Fibroblast of the conjunctiva (primary cell): ENCODE measurements around the gene TSPAN18.

Experiments used
- DNase-seq: peaks from one replicate; pipeline ENCODE4 v3.0.0-alpha.2; 2010; ENCODE audit warnings: low read depth

TSPAN18 gene

DNA sequence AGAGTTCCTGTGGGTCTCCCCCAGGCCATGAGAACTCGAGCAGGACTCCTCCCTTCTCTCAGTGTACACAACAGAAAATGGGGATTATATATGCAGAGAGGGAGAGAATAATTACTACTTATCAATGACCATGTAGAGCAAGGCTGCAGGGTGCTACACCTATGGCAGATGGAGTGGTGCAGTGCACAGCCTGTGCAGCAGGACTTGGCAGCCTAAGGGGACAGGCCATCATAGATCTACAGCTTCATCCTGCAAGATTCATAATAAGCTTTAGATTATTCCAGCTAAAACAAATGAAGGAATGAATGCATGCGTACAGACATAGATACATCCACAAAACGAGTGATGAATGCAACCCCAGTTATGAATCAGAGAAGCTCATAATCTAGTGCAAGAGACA lies 232.3 kb downstream of the TSPAN18 start:
- no peak for DNase-seq

DNA sequence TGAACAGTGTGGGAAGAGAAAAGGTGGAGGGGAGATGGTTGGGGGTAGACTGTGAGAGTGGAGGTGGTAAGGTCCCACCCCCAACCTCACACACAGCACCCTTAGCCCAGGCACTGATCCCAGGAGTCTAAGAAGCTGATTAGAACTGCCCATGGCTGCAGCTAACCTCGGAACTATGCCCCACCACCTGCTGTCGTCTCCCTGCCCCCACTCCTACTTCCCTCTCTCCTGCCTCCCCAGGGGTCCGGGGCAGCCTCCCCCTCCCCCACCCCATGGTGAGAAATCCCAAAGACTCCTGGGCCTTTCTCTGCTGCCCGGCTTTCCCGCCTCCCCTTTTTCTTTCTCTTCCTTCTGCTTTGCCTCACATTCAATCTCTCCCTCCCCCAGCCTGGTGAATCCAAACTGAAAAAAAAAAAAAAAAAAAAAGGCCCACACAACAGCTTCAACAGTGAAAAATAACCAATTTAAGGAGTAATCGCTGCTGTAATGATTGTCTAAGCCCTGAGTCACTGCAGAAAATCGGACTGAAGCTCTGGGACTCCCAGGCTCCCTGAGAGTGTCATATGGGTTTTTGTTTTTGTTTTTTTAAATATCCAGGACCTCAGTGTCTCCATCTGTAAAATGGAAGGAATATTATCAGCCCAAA lies 233.6 kb downstream of the TSPAN18 start:
- DNase-seq, result no peak

DNA sequence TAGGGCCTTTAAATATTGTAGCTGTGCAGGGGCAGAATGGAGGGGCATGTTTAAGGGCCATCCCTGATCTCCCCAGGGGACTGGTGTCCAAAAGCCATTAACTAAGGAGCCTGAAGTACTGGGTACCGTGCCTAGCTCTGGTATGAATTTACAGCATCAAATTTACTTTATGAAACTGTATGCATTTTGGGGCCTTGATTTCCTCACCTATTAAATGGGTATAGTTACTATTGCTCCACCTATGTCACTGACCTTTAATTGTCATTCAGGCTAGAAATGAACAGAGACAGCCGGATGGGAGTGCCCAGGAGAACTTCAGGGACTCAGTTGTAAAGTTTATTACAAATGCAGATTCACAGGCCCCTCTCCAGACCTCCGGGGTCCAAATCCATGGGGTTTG lies 235.7 kb downstream of the TSPAN18 start:
- no peak for DNase-seq

DNA sequence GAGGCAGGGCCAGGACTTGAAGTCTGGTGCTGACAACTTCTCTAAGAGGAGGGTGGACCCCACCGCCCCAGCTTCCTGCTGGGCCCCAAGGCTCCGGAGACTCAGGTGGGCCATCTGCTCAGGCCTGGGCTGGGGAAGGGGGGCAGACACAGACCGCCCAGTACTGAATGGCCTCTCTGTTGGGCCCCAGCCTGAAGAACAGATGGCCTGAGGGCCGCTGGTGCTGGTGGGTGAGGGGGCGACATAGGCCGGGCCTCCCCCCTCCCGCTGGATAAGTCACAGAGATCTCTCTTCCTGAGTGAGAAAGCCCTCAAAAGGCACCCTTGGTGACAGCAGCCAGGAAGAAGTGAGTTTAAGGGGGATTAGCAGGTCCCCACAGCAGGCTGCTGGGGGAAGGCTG lies 236.4 kb downstream of the TSPAN18 start:
- no peak for DNase-seq

DNA sequence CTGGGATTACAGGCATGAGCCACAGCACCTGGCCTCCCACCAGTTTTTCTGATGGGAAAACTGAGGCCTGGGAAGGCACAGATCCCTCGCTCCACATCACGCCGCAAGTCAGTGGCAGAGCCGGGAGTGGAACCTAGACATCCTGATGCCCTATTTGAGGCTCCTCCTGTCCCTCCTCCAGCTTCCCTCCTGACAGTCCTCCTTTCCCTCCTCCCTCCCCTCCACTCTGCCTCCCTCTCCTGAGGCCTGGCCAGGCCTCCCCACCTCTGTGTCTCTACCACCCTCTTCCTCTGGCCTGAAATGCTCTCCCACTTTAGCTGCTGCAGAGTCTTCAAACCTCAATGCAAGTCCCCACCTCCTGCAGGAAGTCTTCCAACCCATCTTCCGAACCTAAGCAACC lies 237.2 kb downstream of the TSPAN18 start:
- no peak for DNase-seq

DNA sequence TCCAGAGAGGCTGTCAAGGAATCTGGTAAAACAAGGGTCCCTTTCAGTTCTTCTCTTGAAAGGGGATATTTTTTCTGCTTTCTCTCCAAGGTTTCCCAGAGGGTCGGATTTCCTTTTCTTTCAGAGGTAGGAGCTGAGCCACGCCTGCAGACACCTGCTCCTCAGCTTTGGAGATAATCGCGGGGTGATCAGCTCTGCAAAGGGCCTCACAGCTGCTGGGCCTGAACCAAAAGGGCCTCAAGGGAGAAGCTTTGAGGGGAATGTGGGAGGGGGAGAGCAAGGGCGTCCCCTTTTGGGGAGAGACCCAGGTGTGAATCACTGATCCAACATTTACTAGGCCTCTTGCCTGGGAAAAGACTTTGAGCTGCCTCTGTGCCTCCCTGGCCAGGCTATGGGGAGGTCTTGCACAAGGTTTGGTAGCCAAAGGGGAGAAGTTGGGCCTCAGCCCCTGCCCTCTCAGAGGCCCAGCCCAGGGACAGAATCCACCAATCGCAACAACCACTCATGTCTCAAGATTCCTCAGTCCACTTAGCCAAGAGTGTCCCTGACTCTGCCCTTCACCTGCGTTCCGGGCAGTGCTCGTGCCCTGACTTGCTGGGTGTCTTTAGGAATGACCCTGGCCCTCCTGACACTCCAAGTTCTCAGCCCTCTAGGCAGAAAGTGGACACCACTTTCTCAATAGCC lies 237.9 kb downstream of the TSPAN18 start:
- DNase-seq, result no peak

DNA sequence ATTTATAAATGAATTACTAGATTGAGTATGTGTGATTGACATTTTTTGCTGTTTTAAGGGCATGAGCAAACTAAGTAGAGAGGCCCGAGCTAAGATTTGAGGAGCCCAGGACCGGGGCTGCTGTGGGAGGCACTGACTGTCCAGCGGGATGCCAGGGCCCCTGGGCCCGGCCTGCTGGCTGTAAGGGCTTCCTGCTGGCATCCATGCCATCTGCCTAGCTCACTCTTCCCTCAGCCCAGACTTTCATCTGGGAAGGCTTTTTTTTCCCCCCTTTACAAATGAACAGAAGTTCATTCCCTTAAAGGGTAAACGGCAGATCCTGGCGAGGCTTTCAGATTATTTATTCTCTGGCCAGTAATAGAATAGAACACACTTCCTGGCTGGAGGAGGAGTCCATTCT lies 239.9 kb downstream of the TSPAN18 start:
- no peak for DNase-seq

DNA sequence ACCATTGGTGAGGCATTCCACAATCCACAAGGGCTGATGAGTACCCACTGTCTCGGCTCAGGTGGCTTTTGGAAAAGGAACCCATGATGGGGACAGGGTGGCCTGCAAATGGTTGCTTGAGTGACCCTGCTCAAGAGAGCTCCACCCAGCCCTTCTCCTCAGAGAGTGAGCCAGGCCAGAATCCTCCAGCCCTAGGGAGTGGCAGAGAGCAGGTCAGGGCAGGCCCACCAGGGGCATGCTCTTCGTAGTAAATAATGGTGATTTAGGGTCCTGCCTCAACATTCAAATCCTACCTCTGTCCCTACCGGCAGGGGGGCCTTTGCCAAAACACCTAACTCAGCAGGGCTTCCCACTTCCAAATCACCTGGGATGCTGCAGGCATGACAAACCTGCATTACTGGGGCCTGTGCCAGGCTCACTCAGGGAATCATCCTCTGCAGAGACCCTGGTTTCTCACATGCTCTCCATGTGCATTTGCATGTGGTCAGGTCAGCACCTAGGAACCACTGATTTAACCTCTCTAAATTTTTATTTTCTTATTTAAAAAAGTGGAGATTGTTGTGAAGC lies 241.3 kb downstream of the TSPAN18 start:
- no peak for DNase-seq

DNA sequence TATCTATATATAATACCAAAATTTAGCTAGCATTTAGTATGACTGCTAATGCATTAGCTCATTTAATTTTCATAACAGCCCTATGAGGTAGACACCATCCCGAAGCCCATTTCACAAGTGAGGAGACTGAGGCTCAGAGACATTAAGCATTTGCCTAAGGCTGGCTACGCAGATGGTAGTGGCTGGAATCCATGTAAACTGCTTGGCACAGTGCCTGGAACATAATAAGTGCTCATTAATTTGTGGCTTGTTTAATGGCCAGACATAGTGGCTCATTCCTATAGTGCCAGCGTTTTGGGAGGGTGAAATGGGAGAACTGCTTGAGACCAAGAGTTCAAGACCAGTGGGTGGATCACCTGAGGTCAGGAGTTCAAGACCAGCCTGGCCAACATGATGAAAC lies 241.7 kb downstream of the TSPAN18 start:
- no peak for DNase-seq

DNA sequence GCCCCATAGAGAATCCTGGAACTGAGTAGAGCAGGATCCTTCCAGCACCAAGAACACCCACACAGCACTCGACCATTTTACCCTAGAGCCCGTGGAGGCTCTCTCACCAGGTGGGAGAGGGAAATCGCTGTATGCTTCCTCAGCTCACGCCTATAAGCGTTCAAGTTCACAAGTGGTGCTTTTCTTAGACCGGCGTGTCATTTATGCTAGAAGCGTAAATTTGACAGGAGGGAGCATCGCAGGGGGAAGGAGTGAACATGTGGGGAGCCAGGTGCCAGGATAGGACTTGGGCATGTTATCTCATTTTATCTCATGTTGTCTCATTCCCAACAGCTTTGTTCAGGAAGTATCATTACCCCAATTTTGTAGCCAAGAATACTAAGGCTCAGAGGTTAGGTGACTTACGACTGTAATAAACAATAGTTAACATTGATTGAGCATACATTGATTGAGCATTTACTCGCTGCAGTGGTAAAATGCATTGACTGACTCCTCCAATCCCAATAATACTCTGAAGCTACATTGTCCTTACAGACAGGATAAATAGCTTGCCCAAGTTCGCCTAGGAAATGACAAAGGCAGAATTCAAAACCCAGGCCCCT lies 243.0 kb downstream of the TSPAN18 start:
- no peak for DNase-seq

DNA sequence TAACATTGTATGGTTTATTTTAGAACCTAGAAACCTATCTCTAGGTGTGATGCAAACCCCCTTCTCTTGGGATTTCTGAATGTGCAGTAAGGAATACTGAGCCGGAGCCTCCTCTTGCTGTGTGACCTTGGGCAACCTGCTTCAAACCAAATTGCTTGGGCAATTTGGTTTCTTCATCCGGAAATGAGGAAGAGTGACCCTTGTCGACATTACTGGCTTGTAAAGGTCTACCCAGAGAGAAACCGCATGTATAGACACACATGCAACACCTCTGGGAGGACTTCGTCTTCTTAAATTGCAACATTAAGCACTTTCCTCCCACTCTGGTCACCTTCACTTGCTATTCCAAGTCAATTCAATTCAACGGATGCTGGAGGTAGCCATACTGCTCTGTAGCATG lies 243.5 kb downstream of the TSPAN18 start:
- no peak for DNase-seq

DNA sequence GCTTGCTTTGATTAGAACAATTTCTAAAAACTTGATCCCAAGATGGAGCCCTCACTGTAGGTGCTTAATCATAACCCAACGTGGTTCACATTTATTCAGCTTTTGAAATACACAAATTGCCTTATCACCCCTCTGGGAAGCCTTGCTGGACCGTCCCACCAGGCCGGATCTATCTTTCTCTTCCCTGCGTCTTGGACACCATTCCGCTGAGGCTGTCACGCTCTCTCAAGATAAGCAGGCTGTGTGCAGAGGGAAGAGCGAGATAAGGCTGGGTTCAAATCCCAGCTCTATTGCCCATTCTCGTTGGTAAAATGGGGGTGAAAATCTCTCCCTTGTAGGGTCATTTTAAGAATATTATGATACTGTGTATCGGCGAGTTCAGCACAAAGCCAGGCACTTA lies 244.4 kb downstream of the TSPAN18 start:
- DNase-seq, result no peak

DNA sequence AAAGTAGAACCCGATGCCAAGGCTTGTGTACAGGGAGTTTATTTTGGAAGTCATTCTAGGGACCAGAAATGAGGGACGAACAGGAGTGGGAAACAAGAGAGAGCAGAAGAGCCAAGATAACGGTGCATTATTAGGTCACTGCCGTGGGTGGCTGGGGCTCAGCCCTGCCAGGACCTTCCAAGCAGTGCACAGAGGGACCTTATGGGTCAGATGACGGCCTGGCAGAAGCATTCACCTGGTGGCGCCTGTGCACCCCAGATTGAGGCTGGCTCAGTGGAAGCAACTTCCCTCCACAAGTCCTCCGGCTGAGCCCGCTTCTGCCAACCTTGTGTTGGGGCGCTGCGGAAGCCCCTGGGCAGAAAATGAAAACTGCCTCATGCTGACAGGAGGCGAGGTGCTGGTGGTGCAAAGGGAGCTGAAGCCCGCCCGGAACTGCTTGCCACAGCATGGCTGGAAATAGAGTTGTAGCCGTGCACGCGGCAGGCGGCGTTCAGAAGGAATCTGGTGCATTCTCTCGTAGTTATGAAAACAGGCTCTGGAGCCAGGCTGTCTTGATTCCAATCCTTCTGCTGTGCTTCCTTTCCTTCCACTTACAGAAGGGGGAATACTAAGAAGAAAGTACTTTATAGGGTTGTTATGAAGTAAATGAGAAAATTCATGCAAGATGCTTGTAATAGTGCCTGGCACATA lies 246.1 kb downstream of the TSPAN18 start:
- no peak for DNase-seq

DNA sequence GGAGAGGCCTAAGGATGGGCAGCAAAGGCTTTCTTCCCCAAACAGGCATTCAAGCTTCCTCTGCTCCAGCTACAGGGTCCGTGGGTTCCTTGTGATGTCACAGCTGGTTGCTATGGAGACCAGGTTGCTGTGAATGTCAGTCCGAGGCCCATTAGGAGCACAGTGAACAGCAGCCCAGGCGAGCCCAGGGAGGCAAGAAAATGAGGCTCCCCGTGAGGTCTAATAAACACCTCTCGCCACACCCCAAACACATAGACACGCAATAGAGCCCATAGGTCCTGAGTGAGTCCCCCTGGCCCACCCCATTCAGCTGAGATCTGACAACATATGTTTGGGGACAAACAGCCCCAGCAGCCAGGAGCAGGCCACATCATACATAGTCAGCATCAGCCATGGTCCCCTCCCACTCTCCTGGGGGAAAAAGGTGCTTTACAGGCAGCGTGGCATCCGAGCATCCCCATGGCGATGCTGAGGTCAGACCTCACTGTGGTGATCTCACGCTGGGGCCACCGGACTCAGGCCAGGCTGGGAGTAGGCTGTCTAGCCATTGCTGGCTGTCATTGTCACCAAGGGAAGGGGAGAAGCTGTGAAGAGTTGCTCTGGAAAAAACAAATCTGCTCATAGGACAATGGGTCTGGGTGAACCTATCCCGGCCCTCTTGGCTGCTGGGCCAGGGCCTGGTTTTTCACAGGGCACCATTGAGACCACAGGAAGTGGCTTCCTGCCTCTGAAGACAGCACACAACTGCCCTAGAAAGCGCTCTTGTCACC lies 247.1 kb downstream of the TSPAN18 start:
- DNase-seq, result no peak

DNA sequence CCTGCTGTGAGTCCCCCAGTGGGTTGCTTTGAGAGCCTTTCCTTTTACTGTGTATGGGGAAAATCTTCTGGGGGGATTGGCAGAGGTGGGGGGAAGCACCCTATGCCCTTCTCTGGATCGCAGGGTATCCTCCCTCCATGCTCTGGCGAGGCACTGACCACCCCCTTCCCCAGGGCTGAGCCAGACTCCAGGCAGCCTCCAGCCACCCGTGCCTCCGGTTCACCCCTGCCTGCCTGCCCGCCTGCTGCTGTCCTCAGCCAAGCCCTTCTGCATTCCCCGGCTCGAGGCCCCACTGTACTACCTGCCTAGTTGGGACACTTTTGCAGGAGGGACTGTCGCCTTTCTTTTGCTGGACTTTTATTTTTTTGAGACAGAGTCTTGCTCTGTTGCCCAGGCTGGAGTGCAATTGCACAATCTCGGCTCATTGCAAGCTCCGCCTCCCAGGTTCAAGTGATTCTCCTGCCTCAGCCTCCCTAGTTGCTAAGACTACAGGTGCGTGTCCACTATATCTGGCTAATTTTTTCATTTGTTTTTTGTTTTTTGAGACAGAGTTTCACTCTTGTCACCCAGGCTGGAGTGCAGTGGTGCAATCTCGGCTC lies 247.7 kb downstream of the TSPAN18 start:
- no peak for DNase-seq

DNA sequence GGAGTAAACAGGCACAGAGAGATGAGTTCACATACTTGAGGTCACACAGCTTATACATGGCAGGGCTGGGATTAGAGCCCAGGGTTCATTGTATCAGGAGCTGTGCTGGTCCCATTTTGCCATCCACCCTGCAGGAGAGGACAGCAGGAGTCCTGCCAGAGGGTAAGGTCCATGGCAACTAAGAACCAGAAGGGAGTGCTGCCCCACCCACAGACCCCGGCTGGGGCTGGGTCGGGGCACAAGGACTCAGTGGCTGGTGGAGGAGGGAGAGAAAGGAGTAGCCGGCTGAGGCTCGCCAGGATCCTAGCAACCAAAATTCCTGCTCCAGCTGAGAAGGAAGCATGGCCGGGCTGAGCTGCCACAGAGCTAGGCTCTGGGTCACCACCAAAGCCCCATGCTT lies 249.8 kb downstream of the TSPAN18 start:
- no peak for DNase-seq

DNA sequence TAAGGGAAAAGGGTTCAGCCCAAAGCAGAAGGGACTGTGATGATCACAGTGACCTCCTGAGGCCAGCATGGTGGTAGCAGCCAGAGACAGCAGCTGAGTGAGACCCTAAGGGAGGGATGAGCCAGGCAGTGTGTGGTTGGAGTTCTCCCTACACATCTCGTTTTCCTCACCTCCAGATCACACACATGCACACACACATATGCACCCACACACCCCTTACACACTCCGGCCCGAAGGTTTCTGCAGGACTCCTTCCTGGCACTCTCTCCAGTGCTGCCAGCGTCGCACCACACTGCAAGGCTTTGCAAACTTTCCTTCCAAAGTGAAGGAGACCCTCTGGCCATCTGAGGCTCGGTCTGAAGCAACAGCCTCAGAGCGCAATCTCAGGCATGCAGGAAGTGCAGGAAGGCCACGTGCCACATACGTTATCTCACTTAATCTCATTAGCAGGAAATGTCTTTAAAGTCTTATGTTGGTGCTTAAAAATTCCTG lies 250.8 kb downstream of the TSPAN18 start:
- no peak for DNase-seq

DNA sequence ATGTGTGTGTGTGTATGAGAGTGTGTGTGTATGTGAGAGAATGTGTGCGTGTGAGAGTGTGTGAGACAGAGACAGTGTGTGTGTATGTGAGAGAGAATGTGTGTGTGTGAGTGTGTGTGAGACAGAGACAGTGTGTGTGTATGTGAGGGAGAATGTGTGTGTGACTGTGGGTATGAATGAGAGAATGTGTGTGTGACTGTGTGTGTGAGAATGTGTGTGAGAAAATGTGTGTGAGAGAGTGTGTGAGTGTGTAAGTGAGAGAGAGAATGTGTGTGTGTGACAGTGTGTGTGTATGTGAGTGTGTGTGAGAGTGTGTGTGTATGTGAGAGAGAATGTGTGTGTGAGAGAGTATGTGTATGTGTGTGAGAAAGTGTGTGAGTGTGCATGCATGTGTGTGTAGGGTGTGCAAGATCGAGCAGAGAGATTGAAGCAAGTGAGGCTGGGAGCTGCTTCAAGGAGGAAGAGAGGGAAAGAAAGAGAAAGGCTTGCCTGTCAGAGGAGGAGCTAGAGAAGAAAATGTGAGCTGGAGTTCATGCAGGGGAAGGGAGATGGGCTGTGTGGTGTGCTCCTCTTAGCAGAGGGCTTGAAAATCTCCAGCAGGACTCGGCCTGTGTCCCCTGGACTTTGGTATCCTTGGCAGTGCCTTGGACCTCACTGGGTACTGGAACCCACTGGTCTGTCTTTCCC lies 251.7 kb downstream of the TSPAN18 start:
- DNase-seq, result no peak

DNA sequence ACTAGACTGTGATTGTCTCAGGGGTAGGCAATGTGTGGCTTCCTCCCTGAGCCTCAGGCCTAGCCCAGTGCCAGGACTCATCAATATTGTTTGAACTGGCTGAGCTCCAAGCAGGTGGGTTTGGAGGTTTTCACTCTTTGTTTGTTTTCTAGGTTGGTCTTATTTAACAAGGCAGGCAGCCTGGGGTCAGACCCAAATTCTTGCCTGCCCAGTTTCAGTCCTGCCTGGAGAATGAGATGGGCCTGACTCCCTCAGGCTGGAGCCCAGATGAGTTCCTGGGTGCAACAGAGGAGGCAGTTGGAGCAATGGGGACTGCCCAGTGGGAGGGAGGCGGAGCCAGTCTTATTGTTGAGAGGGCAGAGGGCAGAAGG lies 252.2 kb downstream of the TSPAN18 start:
- DNase-seq, result no peak

DNA sequence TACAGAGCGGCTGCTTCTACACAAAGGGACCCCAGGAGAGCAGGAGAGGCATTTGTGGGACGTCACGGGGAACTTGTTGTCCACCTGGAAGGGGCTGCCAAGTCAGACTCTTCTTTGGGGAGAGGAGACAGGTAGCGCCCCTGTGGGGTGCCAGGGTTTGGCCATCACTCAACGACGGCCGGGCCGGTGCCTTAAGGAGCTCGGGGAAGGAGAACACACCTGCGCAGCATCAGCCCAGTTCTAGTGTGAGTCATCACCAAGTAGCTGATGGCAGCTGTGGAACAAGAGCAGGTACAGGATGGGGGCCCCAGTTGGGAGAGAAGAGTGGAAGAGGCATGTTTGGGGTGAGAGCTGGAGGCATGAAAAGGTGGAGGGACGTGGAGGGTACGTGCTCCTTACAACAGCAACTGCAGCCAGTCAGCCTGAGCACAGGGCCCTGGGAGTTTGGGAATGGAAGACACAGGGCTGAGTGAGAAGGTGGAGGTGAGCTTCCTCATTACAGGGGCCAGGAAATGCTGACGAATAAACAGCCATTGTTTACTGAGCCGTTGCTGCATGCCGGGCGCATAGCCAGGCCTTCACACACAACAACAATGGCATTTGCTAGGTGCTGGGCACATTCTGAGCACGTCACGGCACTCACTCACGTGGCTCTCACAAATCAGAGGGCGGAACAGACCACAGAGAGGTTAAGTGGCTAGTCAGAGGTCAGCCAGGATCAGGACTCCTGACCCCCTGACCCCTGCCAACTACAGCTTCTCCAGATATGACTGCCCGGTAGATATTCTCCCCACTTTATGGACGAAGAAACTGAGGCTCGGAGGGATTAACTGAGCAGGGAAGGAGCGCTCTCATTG lies 253.0 kb downstream of the TSPAN18 start:
- DNase-seq, result no peak
